Activated CD8-positive, alpha-beta memory T cell treated with anti-CD3 and anti-CD28 coated beads, Interleukin-2, amount 50 U/mL, for 24 hours (primary cell): Measurements from ENCODE around the gene TVP23C.

Experiments used
- DNase-seq: peaks from one replicate; pipeline ENCODE4 v3.0.0-alpha.2; 2020; ENCODE audit errors: extremely low read depth

Gene TVP23C

DNA sequence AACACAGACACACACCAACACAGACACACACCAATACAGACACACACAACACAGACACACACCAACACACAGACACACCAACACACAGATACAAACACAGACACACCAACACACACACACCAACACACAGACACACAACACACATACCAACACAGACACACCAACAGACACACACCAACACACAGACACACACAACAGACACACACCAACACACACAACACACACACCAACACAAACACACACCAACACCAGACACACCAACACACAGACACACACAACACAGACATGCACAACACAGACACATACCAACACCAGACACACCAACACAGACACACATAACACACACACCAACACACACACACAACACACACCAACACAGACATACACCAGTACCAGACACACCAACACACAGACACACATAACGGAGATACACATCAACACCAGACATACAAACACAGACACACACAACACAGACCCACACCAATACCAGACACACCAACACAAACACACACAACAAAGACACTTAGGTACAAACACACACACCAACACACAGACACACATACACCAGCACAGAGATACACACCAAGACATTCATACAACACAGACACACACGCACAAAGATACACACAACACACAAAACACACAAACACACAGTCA, 98.1 kb downstream of the TVP23C start:
- DNase-seq: no peak

DNA sequence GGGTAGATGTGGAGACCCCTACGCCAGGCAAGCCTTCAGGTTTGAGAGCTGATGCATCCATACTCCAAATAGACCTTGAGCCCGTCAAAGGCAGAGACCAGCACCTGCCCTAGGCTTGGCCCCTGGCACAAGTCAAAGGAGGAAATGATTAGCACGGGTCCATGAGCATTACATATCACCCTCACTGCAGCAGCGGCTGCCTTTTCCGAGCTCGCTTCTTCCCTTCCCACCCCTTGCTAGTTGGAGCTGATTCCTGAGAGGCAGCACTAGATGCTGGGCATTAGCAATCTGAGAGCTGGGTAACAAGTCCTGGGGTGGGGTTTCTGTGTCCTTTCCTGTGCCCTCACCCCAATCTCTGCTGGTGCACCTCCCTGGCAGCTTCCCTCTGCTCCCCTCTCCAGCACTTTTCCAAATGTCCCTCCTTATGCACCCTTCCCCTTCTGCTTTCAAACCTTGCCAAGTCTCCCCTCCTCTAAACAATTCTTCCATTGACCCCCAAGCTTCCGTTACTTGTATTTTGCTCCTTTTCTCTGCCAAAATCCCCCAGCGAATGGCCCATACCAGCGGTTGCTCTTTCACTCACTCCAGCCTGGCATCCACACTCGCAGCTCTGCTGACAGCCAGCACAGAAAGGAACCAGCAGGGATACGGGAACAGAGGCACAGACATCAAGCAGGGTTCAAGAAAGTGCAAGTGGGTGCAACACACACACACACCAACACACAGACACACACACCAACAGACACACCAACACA, 98.9 kb downstream of the TVP23C start:
- no peak for DNase-seq

DNA sequence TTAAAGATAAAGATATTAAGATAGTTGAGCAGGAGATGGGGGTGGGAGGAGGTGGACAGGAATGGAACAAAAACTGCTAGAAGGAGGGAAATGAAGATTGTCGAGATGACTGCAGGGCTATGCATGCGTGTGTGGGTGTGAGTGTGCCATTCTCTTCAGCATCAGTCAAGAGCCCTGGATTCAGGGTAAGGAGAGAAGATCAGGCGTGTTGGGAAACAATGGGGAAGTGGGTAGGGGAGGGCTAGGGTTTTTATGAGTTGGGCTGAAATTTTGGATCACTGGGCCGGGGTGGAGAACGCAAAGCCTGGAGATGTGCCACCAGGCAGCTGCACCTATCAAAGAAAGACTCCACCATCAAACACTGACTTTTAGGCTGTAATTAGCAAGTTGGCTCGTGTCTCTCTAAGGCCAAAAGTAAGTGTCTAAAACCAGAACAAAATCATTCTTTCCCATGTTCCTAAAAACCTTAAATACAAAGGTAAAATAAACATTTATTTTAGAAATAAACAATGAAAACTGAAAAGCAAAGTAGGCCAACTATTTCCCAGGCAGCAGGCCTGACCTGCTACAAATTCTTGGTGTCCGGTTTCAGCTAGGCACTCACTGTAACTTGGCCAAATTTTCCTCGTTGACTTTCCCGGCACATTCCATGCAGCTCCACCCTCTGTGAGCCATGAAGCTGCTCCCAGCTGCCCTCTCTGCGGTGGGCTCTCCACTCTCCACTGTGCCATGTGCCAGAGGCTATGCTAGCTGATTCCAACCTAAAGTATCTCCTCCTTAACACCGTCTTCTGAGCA, 100.1 kb downstream of the TVP23C start:
- DNase-seq: no peak

DNA sequence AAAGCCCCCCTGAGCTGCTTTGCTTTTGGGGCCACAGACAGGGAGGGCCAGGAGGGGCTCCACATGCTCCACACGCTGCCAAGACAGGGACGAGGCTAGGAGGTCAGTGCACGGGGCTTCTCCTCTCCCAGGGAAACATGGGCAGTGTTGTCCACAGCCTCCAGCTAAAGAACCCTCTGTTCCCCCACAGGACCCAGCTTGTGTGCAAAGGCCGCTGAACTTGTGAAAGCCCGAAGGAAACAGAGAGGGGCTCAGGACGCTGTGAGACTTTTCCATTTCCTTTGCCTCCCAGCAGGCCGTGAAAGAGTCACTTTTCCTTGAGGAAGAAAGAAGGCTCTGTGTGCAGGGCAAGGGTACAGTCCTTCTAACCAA, 105.6 kb downstream of the TVP23C start:
- DNase-seq: no peak

DNA sequence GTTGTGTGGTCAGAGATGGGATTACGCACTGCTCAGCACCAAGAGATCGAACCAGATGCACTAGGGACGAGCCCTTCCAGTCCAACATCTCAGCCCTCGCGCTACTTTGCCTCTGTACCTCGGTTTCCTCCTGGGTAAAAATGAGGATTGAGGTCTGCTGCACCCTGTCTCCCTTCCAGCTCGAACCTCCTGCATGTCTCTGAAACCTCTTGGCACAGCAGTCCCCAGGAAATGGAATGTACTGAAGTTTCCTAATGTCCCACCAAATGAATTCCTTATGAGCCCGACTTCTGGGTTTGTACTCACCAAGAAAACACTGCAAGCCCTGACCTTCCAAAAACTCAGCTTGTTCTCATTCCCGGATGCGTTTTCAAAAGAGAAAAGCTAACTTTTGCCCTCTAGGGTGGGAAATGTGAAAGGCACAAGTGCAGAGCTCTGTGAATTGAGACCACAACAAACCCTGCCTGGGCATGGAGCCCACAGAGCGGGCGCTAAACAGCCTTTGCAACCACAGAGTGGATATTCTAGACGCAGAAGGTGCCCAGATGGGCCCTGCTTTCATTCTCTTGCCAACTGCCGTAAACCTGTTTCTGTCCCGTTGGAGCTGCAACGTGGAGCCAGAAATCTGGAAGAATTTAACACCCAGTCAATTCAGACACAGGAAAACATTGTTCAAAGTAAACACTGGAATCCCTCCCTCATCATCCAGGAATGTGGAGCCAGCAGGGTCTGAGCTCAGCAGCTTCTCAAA, 106.1 kb downstream of the TVP23C start:
- no peak for DNase-seq

DNA sequence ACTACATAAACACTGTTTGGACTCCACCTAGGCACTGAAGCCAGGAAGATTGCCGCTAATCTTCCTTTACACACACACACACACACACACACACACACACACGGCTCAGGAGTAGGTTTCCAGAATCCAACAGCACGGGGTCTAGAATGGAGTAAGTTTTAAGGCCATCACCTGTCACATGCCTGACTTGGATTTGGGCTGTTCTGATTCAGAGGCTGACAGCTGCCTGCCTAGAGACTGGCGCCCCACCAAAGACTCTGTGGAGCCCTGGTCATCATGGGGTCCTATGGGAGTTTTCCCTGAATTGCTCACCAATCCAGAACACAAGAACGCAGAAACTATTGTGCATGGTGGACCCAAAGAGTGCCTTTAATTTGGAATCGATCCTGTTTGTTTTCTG, 106.8 kb downstream of the TVP23C start:
- DNase-seq: no peak

DNA sequence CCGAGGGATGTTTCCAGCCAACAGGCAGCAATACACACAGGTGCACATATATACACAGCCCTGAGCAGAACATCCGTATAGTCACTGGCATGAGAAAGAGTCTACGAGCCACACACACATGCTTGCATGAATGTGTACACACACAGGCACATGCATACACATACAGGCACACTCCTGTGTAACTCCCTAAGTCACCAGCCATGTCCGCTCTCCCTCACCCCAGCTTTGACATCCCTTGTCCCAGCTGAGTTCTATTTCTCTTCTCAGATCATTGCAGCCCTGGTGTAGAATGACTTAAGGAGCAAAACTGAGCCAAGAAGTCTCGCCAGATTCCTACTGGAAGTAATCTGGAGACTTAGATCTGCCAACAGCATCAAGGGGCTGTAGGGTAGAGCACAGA, 108.9 kb downstream of the TVP23C start:
- no peak for DNase-seq

DNA sequence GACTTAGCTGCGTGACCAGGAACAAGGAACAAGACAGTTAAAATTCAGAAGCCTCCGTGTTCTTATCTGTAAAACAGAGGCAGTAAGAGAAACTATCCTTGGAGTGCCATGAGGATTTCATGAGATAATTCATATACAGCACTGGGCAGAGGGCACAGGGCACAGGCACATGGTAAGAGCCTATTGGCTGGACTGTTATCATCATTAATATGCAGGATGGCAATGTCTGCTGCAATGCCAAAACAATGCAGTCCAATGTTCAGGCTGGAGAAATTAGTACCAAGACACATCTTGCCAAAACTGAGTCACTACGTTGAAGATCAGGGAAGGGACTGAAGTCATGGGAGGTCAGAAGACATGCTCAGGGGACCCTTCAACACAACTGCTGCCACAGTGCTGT, 109.5 kb downstream of the TVP23C start:
- no peak for DNase-seq

DNA sequence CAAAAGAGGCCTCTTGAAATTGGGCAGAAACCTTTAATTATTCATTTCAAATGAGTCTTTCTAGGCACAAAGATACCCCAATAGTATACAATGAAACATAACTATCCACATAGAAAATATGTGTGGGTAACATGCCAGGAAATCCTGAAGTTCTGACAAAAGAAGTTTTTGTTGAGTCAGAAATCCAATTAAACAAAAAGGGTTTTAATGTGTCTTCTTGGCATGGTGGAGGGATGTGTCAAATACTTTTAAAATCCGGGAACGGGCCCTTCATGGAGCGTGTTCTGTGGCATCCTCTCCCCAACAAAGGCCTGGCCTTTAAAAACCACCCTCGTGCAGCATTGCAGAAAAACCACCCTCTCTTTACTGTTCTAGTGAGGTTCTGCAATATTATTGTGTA, 110.0 kb downstream of the TVP23C start:
- no peak for DNase-seq

DNA sequence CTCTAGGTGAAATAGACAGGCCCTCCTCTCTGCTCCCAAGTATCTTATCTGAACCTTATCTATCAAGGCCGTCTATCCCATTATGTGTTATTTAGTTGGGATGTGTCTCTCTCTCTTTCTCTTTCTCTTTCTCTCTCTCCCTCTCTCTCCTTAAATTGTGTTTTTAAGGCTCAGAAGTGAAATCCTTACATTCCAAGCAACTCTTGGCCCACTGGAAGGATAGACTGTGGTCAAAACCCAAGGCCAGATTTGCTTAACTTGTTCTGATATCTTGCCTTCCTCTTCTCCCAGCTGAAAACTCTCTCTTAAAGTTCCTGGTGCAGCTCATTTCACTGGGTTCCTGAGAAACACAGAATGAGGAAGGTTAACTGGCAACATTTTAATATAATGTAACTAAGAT, 110.5 kb downstream of the TVP23C start:
- no peak for DNase-seq
